Upper lobe of right lung (tissue), 1 donor: ENCODE results near the gene DAPK2. TPM values are rescaled to one million over a fixed set of nuclear protein-coding genes. Genes with fewer than 3 reads are reported as not detected.
"Not testable (repeated sequence)": the region's sequence is repeated elsewhere in the genome, so short reads cannot be mapped to it uniquely, and the experiment has no call there.

Experiments
- ATAC-seq: fragments of 200-7000 bp; cut with Tn5 transposase; one replicate; pipeline ENCODE4 v1.9.1; 2020; ENCODE audit warnings: mild to moderate bottlenecking, moderate library complexity
- DNase-seq: peaks from one replicate; pipeline ENCODE4 v3.0.0-alpha.2; 2020
- H3K27ac ChIP-seq: fragments of 200-600 bp; one replicate; pipeline ENCODE4 v1.8.0; 2022
- H3K27me3 ChIP-seq: fragments of 200-600 bp; one replicate; pipeline ENCODE4 v1.8.0; 2022; ENCODE audit warnings: mild to moderate bottlenecking
- H3K36me3 ChIP-seq: fragments of 200-600 bp; one replicate; pipeline ENCODE4 v1.8.0; 2022
- H3K4me1 ChIP-seq: fragments of 200-600 bp; one replicate; pipeline ENCODE4 v1.8.0; 2022
- H3K4me3 ChIP-seq: fragments of 200-600 bp; one replicate; pipeline ENCODE4 v1.8.0; 2022; ENCODE audit warnings: mild to moderate bottlenecking
- H3K9me3 ChIP-seq: fragments of 200-600 bp; one replicate; pipeline ENCODE4 v1.8.0; 2022
- intact Hi-C: fragments of 100-400 bp; cut with DNase I; formaldehyde crosslinking; loops from one replicate; pipeline ENCODE4 v1.11.0; 2022
- total RNA-seq: library from RNA; stranded (reverse); fragmentation: NEBNext Ultra II Directional; extraction: Animal tissue kit (Norgen Biotek cat#: 25700); gene quantifications from one replicate; pipeline ENCODE4 v1.2.1, GENCODE V29; 2021
- TF ChIP-seq, protein P1 (sequence below): fragments of 200-600 bp; IDR thresholded peaks from one replicate; pipeline ENCODE4 v1.8.0; 2022; ENCODE audit warnings: antibody characterized with exemption
- donor health status: DM: no; HTN: yes; CAD: no; lungs with severe emphysema.

The DAPK2 gene
- total RNA-seq, 1 donor from 2014 or later: 73.3 TPM

DNA sequence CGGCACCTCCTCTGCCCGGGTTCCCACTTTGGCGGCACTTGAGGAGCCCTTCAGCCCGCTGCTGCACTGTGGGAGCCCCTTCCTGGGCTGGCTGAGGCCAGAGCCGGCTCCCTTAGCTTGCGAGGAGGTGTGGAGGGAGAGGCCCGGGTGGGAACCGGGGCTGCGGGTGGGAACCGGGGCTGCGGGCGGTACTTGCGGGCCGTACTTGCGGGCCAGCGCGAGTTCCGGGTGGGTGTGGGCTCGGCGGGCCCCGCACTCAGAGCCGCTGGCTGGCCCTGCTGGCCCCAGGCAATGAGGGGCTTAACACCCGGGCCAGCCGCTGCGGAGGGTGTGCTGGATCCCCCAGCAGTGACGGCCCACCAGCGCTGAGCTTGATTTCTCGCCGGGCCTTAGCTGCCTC, 14.4 kb upstream of the DAPK2 start:
- Histone ChIP-seq H3K4me3 (no peak overlapping the region), H3K27me3 (no peaks in the 10 kb centered on the region), H3K36me3 (no peaks in the 10 kb centered on the region), H3K27ac (no peak overlapping the region), H3K9me3 (no peaks in the 10 kb centered on the region), H3K4me1 (no peaks in the 10 kb centered on the region)
- no peak for ATAC-seq
- TF ChIP-seq, protein P1, sequence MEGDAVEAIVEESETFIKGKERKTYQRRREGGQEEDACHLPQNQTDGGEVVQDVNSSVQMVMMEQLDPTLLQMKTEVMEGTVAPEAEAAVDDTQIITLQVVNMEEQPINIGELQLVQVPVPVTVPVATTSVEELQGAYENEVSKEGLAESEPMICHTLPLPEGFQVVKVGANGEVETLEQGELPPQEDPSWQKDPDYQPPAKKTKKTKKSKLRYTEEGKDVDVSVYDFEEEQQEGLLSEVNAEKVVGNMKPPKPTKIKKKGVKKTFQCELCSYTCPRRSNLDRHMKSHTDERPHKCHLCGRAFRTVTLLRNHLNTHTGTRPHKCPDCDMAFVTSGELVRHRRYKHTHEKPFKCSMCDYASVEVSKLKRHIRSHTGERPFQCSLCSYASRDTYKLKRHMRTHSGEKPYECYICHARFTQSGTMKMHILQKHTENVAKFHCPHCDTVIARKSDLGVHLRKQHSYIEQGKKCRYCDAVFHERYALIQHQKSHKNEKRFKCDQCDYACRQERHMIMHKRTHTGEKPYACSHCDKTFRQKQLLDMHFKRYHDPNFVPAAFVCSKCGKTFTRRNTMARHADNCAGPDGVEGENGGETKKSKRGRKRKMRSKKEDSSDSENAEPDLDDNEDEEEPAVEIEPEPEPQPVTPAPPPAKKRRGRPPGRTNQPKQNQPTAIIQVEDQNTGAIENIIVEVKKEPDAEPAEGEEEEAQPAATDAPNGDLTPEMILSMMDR: no peak
- intact Hi-C loops: no loop called here
- no peak for DNase-seq

DNA sequence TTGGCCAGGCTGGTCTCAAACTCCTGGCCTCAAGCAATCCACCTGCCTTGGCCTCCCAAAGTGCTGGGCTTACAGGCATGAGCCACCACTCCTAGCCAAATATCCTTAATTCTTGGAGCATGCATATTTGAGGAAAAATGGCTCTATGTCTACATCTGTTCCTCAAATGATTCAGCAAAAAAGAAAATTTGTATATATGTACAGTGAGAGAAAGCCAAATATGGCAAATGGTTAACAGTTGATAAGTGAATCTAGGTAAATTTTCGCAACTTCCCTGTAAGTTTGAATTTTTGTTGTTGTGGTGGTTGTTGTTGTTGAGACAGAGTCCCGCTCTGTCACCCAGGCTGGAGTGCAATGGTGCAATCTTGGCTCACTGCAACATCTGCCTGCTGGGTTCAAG, 12.8 kb upstream of the DAPK2 start:
- H3K4me1 ChIP-seq, H3K9me3 ChIP-seq, H3K4me3 ChIP-seq, ATAC-seq, intact Hi-C loops, H3K36me3 ChIP-seq, H3K27me3 ChIP-seq, H3K27ac ChIP-seq, DNase-seq: not testable (repeated sequence)

DNA sequence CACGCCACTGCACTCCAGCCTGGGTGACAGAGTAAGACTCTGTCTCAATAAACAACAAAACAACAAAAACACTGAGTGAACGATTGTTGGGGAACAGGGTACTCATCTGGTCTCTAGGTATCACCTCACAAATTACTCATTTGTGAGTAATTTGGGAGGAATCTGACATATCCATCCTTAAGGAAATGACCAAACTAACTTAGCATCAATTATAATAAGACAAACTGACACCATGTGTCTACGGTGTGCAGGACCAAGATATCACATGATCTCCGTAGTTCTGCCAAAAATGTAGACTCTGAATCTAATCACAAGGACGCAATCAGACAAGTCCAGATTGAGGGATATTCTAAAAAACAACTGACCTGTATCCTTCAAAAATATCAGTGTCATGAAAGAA, 12.0 kb upstream of the DAPK2 start:
- H3K36me3 ChIP-seq: no peaks in the 10 kb centered on the region
- H3K27ac ChIP-seq: no peak overlapping the region
- no peak for DNase-seq
- no peaks in the 10 kb centered on the region for H3K27me3 ChIP-seq
- H3K4me1 ChIP-seq: no peaks in the 10 kb centered on the region
- no peaks in the 10 kb centered on the region for H3K9me3 ChIP-seq
- no peak for ATAC-seq
- no peak overlapping the region for H3K4me3 ChIP-seq
- intact Hi-C loops: no loop called here
- TF ChIP-seq, protein P1: no peak

DNA sequence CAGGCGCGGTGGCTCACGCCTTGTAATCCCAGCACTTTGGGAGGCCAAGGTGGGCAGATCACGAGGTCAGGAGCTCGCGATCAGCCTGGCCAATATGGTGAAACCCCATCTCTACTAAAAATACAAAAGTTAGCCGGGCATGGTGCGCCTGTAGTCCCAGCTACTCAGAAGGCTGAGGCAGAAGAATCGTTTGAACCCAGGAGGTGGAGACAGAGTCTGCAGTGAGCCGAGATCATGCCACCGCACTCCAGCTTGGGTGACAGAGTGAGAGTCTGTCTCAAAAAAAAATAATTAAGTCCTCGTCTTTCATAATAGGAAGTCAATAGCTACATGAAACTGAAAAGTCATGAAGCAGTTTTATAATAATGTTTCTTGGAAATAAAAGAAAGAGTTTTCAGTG, 7.4 kb upstream of the DAPK2 start:
- intact Hi-C loops: not testable (repeated sequence)

DNA sequence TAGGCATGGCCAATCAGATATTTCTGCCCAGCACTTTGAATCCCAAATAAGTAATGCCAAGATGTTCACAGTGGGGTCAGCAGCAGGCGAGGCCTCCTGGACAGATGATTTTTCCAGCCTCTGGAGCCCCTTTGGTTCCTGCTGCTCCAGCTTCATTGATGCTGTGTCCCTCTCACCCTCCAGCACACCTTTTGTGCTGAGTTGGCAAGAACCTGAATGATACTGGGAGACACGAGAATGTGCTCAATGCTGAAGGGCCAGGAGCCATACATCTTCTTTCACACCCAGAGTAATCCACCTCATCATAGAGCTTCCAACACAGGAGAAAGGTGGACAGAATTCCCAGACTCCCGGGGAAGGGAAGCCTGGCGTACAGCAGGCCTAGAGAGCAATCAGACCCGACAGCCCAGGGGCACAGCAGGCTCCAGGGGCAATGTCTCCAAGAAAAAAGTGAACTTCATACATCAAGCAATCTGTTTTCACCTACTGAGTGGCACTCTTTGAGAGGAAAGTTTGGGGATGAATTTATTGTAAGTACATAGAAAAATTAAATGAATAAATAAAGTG, 6.7 kb upstream of the DAPK2 start:
- ATAC-seq (no peak), DNase-seq (no peak)
- no peaks in the 10 kb centered on the region for H3K4me1 ChIP-seq
- TF ChIP-seq, protein P1: no peak
- H3K27ac ChIP-seq: no peak overlapping the region
- H3K4me3 ChIP-seq: no peak overlapping the region
- H3K9me3 ChIP-seq: no peaks in the 10 kb centered on the region
- no peaks in the 10 kb centered on the region for H3K27me3 ChIP-seq
- H3K36me3 ChIP-seq: no peaks in the 10 kb centered on the region
- intact Hi-C loops: no loop called here

More for the DNA sequence above, 7.4 kb upstream of the DAPK2 start:
- not testable (repeated sequence) for H3K4me3 ChIP-seq, H3K27me3 ChIP-seq, H3K36me3 ChIP-seq, ATAC-seq, H3K27ac ChIP-seq, H3K4me1 ChIP-seq, H3K9me3 ChIP-seq, DNase-seq

DNA sequence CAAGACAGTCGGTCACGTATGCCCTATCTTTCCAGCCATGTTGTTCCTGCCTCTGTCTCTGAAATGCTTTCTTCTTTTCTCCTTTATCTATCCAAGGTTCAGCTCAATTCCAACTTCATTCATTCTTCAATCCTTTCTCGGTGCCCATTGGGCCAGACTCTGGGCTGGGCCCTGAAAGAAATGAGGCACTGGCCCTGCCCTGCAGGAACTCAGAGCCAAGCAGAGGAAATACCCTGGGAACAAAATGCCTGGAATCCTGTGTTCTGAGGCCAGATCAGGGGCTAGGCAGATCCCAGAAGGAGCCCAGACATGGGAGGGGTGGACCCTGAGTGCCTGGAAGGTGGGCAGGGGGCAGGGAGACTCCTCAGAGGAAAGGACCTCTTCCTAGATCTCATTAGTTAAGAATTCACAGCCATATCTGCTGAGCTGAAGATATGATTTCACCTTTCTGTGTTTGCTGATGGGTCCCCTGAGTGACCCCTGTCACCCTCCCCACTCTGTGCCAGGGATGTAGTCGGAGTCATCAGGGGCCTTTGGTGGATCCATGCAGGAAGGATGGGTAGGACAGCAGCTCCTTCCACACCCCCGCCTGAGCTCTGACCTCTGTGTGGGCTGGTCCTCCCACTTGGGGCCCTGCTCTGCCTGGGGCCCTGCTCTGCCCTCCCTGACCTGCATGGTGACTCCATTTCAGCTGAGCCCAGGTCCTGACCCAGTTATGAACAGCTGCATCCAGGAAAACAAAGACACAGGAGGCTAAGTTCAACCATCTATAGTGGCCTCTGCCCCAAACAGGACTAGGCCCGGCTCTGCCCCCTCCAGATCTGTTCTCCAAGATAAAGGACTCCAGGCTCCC, 5.3 kb upstream of the DAPK2 start:
- TF ChIP-seq, protein P1: no peak
- intact Hi-C loops: no loop called here
- ATAC-seq: no peak
- Histone ChIP-seq H3K27ac (no peak overlapping the region), H3K27me3 (no peaks in the 10 kb centered on the region), H3K36me3 (no peaks in the 10 kb centered on the region), H3K4me1 (peaks cover 4% of the 10 kb centered on the region), H3K4me3 (no peak overlapping the region), H3K9me3 (no peaks in the 10 kb centered on the region)
- DNase-seq: no peak
